ENCODE data around the gene DYNLRB2. TPM values are rescaled to one million over a fixed set of nuclear protein-coding genes. Genes with fewer than 3 reads are reported as not detected.

Gene DYNLRB2
- total and polyA plus RNA-seq, 9 donors = 1.2 to 20.0 (median 2.0) TPM

DNA sequence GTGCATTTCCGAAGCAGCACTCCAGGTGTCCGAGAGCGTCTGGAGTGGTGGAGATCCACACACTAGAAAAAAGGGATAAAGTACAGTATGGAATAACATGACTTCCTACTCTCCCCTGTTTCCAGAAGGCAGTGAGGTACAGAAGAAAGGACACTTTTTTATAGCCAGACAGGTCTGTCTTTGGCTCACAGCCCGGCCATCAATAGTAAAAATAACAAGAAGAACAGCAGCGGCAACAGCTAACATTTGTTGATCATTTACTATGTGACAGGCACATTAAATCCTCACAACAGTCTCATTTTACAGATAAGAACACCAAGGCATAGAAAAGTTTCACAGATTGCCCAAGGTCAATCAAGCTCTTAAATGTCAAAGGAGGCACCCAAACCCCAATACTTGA is 16.2 kb downstream of the DYNLRB2 start:
- WGBS, 3 donors = 77 to 87% (median 79%) methylated on average over 5 of the region's 5 CpGs
- H3K4me3 ChIP-seq = no peak overlapping the region
- no peak overlapping the region for H3K27ac ChIP-seq
- intact Hi-C loops (cut with DNase I) = no loop called here
- TF ChIP-seq, protein P1, sequence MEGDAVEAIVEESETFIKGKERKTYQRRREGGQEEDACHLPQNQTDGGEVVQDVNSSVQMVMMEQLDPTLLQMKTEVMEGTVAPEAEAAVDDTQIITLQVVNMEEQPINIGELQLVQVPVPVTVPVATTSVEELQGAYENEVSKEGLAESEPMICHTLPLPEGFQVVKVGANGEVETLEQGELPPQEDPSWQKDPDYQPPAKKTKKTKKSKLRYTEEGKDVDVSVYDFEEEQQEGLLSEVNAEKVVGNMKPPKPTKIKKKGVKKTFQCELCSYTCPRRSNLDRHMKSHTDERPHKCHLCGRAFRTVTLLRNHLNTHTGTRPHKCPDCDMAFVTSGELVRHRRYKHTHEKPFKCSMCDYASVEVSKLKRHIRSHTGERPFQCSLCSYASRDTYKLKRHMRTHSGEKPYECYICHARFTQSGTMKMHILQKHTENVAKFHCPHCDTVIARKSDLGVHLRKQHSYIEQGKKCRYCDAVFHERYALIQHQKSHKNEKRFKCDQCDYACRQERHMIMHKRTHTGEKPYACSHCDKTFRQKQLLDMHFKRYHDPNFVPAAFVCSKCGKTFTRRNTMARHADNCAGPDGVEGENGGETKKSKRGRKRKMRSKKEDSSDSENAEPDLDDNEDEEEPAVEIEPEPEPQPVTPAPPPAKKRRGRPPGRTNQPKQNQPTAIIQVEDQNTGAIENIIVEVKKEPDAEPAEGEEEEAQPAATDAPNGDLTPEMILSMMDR (IDR thresholded peaks at IDR 0.05) = no peak
- no peak for TF ChIP-seq POLR2A (IDR thresholded peaks at IDR 0.05)
- TF ChIP-seq EP300 (IDR thresholded peaks at IDR 0.05) = no peak
- no peaks in the 10 kb centered on the region for H3K36me3 ChIP-seq
- no peak for DNase-seq
- no peaks in the 10 kb centered on the region for H3K27me3 ChIP-seq
- no peaks in the 10 kb centered on the region for H3K9me3 ChIP-seq
- no peaks in the 10 kb centered on the region for H3K4me1 ChIP-seq (ENCODE audit: insufficient read depth)

DNA sequence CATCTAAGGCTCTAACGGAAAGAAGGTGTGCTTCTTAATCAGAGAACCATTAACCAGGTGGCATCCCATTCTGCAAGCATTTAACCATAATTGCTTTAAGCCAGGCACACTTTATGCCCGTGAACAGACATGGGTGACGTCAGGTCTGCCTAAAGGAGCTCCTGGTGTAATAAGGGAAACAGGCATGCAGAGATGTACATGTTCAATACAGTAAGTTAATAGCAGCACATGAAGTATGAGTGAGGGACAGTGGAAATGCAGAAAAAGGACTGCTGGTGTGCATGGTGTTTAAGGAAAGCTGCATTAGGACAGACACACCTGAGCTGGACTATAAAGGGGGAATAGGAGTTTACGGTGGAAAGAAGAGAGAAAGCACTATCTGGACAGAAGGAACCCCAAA is 18.6 kb downstream of the DYNLRB2 start:
- intact Hi-C loops (cut with DNase I) = no loop called here
- Histone ChIP-seq H3K27ac (no peak overlapping the region), H3K27me3 (no peaks in the 10 kb centered on the region), H3K4me1 (ENCODE audit: insufficient read depth) (no peaks in the 10 kb centered on the region), H3K9me3 (no peaks in the 10 kb centered on the region), H3K4me3 (no peak overlapping the region), H3K36me3 (no peaks in the 10 kb centered on the region)
- no peak for DNase-seq
- 54 to 61% (median 58%) methylated on average over 4 of the region's 4 CpGs for WGBS, 3 donors
- TF ChIP-seq POLR2A (IDR thresholded peaks at IDR 0.05) (no peak), EP300 (IDR thresholded peaks at IDR 0.05) (no peak)
- TF ChIP-seq, protein P1 (IDR thresholded peaks at IDR 0.05) = no peak

DNA sequence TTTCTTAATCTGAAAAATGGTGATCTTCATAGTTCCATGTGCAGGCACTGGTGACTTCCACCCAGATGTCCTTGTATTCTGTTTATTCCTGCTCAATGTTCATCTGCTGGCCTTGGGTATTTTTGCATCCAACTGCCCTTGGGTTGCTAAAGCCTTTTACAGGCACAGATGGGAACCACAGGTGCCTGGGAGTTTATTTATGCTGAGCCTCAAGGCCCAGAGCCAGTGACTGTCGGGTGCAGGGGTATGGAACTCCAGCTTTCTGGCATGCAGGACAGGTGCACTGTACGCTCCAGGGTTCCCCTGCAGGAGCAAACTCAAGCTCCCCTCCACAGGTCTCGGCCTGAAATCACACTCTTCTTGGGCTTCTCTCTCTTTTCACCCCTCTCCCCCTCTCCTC is 22.3 kb downstream of the DYNLRB2 start:
- H3K9me3 ChIP-seq = no peaks in the 10 kb centered on the region
- H3K27me3 ChIP-seq = no peaks in the 10 kb centered on the region
- no peak overlapping the region for H3K4me3 ChIP-seq
- intact Hi-C loops (cut with DNase I) = no loop called here
- WGBS, 3 donors = 67 to 79% (median 69%) methylated on average over 3 of the region's 3 CpGs
- no peaks in the 10 kb centered on the region for H3K4me1 ChIP-seq (ENCODE audit: insufficient read depth)
- no peak for TF ChIP-seq EP300 (IDR thresholded peaks at IDR 0.05)
- TF ChIP-seq POLR2A (IDR thresholded peaks at IDR 0.05) = no peak
- TF ChIP-seq, protein P1 (IDR thresholded peaks at IDR 0.05) = no peak
- no peaks in the 10 kb centered on the region for H3K36me3 ChIP-seq
- H3K27ac ChIP-seq = no peak overlapping the region
- DNase-seq = no peak

DNA sequence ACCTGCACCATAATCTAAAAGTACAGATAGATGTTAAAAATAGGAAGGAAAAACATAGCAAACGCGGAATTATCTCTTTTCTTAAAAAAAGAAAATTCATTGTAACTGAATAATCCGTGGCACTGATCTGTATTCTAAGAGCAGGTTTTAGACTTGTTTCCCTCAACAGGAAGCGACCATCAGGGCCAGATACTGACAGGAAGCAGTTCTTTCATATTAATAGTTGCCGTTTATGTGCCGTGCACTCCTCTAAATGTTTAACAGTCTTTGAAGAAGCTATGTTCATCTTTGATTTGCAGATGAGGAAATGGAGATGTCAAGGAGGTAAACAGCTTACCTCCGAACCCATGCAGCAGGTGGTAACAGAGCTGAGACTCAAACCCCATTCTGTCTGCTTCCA is 23.6 kb downstream of the DYNLRB2 start:
- no peak for DNase-seq
- H3K27me3 ChIP-seq = no peaks in the 10 kb centered on the region
- H3K4me1 ChIP-seq (ENCODE audit: insufficient read depth) = no peaks in the 10 kb centered on the region
- TF ChIP-seq EP300 (IDR thresholded peaks at IDR 0.05) (no peak), POLR2A (IDR thresholded peaks at IDR 0.05) (no peak)
- TF ChIP-seq, protein P1 (IDR thresholded peaks at IDR 0.05) = no peak
- no peaks in the 10 kb centered on the region for H3K9me3 ChIP-seq
- WGBS, 3 donors = 58 to 60% (median 59%) methylated on average over 7 of the region's 7 CpGs
- no peaks in the 10 kb centered on the region for H3K36me3 ChIP-seq
- H3K27ac ChIP-seq = no peak overlapping the region
- intact Hi-C loops (cut with DNase I) = no loop called here
- no peak overlapping the region for H3K4me3 ChIP-seq
